HEK293T (cell line): ENCODE data around the gene ZNF469.

ENCODE experiments used
- CTCF ChIA-PET: fragments of 350-600 bp; formaldehyde crosslinking; extraction: SDS; loops from one replicate; lab custom pipeline; 2021; ENCODE audit warnings: antibody characterized with exemption, inconsistent platforms; lab: Yijun Ruan, JAX
- POLR2A ChIA-PET: fragments of 350-600 bp; formaldehyde crosslinking; extraction: SDS; loops from one replicate; lab custom pipeline; 2020; ENCODE audit warnings: antibody characterized with exemption, inconsistent platforms; lab: Yijun Ruan, JAX
- DNase-seq: peaks from one replicate; pipeline ENCODE4 v3.0.0; 2012; ENCODE audit warnings: mixed read lengths; ENCODE audit errors: extremely low spot score
- ARNT ChIP-seq: fragments of 450-650 bp; IDR thresholded peaks from 2 replicates; pipeline ENCODE4 v1.6.1; 2017; ENCODE audit warnings: mild to moderate bottlenecking
- BHLHE40 ChIP-seq: fragments of 450-650 bp; IDR thresholded peaks from 2 replicates; pipeline ENCODE4 v1.6.1; 2016; ENCODE audit warnings: mild to moderate bottlenecking, moderate library complexity, borderline replicate concordance
- CTBP1 ChIP-seq: fragments of 450-650 bp; IDR thresholded peaks from 2 replicates; pipeline ENCODE4 v1.6.1; 2016; ENCODE audit warnings: borderline replicate concordance
- ELF4 ChIP-seq: fragments of 450-650 bp; IDR thresholded peaks from 2 replicates; pipeline ENCODE4 v1.6.1; 2017; ENCODE audit warnings: antibody characterized with exemption
- FOXA1 ChIP-seq: fragments of 450-650 bp; IDR thresholded peaks from 2 replicates; pipeline ENCODE4 v1.6.1; 2016; ENCODE audit warnings: mild to moderate bottlenecking
- FOXK2 ChIP-seq: fragments of 450-650 bp; IDR thresholded peaks from 2 replicates; pipeline ENCODE4 v1.6.1; 2016; ENCODE audit warnings: mild to moderate bottlenecking
- FOXM1 ChIP-seq: fragments of 450-650 bp; IDR thresholded peaks from 2 replicates; pipeline ENCODE4 v1.6.1; 2017; ENCODE audit warnings: mild to moderate bottlenecking, borderline replicate concordance
- HDGF ChIP-seq: fragments of 450-650 bp; IDR thresholded peaks from 2 replicates; pipeline ENCODE4 v1.6.1; 2017; ENCODE audit warnings: antibody characterized with exemption, borderline replicate concordance
- L3MBTL2 ChIP-seq: fragments of 450-650 bp; conservative IDR thresholded peaks from 2 replicates; pipeline ENCODE4 v1.6.1; 2016; ENCODE audit warnings: mild to moderate bottlenecking
- LEF1 ChIP-seq: fragments of 450-650 bp; IDR thresholded peaks from 2 replicates; pipeline ENCODE4 v1.6.1; 2017; ENCODE audit warnings: mild to moderate bottlenecking, borderline replicate concordance
- NFRKB ChIP-seq: fragments of 450-650 bp; IDR thresholded peaks from 2 replicates; pipeline ENCODE4 v1.6.1; 2016; ENCODE audit warnings: mild to moderate bottlenecking, moderate library complexity
- SP1 ChIP-seq: fragments of 450-650 bp; IDR thresholded peaks from 2 replicates; pipeline ENCODE4 v1.6.1; 2017
- SUZ12 ChIP-seq: fragments of 450-650 bp; IDR thresholded peaks from 2 replicates; pipeline ENCODE4 v1.6.1; 2016; ENCODE audit warnings: mild to moderate bottlenecking
- TARDBP ChIP-seq: fragments of 450-650 bp; IDR thresholded peaks from 2 replicates; pipeline ENCODE4 v1.6.1; 2016
- ZNF384 ChIP-seq: fragments of 450-650 bp; IDR thresholded peaks from 2 replicates; pipeline ENCODE4 v1.6.1; 2016
- TF ChIP-seq, protein P1 (sequence below): fragments of 450-650 bp; IDR thresholded peaks from 2 replicates; pipeline ENCODE4 v1.6.1; 2016

ZNF469 gene

DNA sequence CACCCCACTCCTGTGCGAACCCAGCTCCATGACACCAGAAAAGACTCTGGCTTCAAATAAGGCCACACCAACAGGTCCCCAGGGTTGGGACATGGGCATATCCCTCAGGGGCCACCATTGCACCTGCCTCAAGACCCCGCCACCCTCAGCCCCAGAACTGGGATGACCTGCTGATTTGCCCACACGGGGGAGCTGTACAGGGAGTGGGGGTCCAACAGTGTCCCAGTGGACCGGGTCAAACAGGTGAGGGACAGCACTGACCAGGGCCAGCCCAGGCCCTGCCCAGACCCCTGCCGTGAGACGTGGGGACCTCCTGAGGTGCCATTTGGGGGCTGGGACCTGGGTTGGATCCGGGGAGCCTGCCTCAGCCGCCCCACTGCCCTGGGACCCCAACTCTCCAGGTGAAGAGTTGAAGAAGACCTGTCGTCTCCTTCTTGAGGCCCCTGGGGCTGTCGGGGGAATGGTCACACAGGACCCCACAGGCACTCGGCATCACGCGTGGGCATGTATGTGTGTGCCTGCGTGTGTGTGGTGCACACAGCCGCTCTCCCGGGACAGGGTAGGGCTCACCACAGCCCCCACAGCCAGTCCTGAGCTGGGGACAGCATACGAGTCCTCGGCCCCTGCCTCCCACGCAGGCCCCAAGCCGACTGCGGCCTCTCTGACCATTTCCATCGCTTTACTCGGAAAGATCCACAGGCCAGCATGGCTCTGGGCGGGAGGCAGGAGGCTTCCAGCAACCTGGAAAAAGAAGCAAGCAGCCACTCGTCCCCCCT is 34.2 kb upstream of the ZNF469 start:
- ChIA-PET POLR2A (no interaction called here), CTCF (interaction anchor here (0.5 kb wide), 1 partner anchor 453 kb away, joined by 3 read pairs; no protein-coding TSS in a partner anchor)
- no peak for TF ChIP-seq LEF1
- no peak for TF ChIP-seq ELF4
- TF ChIP-seq L3MBTL2, result no peak
- TF ChIP-seq ZNF384, result no peak
- no peak for TF ChIP-seq CTBP1
- TF ChIP-seq TARDBP, result no peak
- TF ChIP-seq FOXK2, result no peak
- TF ChIP-seq, protein P1, sequence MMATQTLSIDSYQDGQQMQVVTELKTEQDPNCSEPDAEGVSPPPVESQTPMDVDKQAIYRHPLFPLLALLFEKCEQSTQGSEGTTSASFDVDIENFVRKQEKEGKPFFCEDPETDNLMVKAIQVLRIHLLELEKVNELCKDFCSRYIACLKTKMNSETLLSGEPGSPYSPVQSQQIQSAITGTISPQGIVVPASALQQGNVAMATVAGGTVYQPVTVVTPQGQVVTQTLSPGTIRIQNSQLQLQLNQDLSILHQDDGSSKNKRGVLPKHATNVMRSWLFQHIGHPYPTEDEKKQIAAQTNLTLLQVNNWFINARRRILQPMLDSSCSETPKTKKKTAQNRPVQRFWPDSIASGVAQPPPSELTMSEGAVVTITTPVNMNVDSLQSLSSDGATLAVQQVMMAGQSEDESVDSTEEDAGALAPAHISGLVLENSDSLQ, result no peak
- DNase-seq, result no peak

DNA sequence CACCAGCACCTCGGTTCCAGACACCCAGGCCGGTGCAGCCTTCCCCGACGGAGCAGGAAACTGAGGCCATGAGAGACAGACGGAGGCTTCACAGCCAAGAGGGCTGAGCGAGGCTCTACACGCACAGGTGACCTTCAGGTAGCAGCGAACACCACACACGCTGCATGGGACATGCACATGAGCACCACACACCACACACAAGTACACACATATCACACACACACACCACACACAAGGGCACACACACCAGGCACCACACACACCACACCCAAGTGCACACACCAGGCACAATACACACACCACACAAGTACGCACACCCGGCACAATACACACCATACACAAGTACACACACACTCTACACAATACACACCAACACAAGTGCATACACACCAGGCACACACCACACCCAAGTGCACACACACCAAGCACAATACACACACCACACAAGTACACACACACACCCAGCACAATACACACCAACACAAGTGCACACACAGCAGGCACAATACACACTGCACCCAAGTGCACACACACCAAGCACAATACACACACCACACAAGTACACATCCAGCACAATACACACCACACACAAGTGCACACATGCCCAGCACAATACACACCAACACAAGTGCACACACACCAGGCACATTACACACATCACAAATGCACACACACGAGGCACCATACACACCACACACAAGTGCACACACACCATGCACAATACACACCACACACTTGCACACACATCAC is 33.4 kb upstream of the ZNF469 start:
- POLR2A ChIA-PET, result no interaction called here
- CTCF ChIA-PET, result no interaction called here
- TF ChIP-seq SP1, result no peak
- TF ChIP-seq CTBP1, result no peak
- no peak for TF ChIP-seq ARNT
- TF ChIP-seq ZNF384, result no peak
- TF ChIP-seq L3MBTL2, result no peak
- no peak for TF ChIP-seq SUZ12
- TF ChIP-seq, protein P1, result no peak
- no peak for TF ChIP-seq BHLHE40
- no peak for TF ChIP-seq TARDBP
- no peak for TF ChIP-seq FOXA1
- no peak for TF ChIP-seq FOXM1
- TF ChIP-seq FOXK2, result no peak
- no peak for TF ChIP-seq NFRKB
- no peak for TF ChIP-seq LEF1
- no peak for TF ChIP-seq HDGF
- no peak for TF ChIP-seq ELF4
- no peak for DNase-seq

DNA sequence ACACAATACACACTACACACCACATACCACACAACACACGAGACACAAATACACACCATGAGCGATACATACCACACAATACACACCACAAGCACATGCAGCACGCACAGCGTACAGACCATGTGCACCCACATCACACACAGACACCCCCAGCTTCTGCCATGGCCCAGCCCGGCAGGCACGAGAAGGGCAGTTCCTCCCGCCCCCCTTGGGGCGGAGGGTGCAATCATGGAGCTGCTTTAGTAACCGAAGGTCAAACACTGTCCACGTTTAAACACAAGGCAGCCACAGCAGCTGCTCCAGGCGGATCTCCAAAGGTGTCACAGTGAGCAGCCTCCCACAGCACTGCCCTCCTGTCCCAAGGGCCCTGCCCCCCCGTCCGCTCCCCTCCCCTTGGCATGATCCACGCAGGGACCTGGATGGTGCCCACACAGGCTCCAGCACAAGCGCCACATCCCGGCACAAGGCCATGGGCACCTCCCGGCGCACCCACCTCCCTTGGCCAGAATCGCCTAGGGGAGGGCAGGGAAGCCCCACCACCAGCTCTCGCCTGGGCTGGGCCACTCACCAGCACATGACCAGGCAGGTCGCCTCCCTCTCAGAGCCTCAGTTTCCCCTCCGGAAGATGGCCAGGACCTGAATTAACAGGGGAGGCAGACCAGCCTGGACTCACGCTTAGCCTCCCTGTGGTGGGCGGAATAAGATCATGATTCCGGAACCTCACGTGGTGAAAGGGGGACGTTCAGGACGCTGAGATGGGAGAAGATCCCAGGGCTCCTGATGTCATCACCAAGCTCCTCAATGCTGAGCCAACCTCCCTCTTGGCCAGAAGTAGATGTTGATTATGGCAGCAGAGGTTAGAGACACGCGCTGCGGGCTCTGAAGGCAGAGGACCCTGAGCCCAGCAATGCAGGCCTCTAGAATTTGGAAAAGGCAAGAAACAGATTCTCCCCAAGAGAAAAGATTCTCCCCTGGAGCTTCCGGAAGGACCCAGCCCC is 32.6 kb upstream of the ZNF469 start:
- POLR2A ChIA-PET, result no interaction called here

DNA sequence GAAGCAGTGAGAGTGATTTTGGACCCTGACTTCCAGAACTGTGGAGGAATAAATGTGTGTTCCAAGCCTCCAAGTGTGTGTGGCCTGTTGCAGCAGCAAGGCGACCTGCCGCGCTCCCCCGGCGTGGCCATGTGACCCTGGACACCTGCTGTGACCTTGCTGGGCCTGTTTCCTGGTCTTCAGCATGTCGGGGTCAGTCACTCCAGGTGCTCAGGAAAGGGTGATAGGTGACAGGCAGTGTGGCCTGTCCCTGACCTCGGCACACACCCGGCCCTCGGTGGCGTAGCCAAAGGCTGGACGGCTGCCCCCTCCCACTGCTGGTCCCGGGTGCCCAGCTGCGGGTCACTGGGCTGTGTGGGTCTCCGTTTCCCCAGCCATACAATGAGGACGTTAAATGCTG is 31.8 kb upstream of the ZNF469 start:
- TF ChIP-seq BHLHE40 (no peak), SP1 (no peak), ZNF384 (no peak), CTBP1 (no peak), ARNT (no peak), FOXA1 (no peak), HDGF (no peak)
- TF ChIP-seq, protein P1, result no peak
- ChIA-PET CTCF (no interaction called here), POLR2A (no interaction called here)
- DNase-seq, result no peak

More for the DNA sequence above, 32.6 kb upstream of the ZNF469 start:
- DNase-seq, result no peak
- TF ChIP-seq LEF1, result no peak
- TF ChIP-seq L3MBTL2, result no peak
- TF ChIP-seq NFRKB, result no peak
- TF ChIP-seq ARNT, result no peak
- no peak for TF ChIP-seq SP1
- no peak for TF ChIP-seq SUZ12
- no peak for TF ChIP-seq TARDBP
- CTCF ChIA-PET, result no interaction called here

DNA sequence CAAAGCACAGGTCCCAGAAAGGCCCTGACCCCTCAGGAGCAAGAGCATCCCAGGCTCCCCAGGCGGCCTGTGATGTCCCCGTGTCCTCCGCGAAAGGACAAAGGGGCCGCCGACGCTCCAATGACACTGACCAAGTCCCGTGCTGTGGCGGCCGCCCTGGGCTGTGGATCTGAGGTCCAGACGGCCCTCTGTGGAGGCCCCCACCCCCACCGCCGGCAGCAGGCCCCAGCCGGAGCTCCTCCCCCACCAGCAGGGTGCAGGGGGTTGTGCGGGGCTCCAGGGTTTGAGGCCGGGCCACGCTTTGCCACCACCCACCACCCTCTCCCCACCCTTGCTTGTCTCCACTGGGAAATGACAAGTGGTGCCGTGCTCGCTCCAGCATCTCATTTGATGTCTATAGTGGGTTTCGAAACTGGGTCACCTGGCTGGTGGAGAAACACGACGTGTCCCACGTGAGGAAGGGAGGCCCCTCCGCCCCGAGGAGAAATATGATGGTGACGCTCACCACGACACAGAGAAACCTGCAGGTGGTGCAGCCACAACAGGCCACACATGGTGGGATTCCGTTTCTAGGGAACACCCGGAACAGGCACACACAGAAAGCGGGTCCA is 31.2 kb upstream of the ZNF469 start:
- TF ChIP-seq SP1 (no peak), FOXA1 (no peak), FOXM1 (no peak), NFRKB (no peak), HDGF (no peak)
- TF ChIP-seq, protein P1, result no peak
- CTCF ChIA-PET, result no interaction called here
- no peak for DNase-seq
- POLR2A ChIA-PET, result no interaction called here
